Measurements from ENCODE around the gene KRTAP10-8. TPM values are rescaled to one million over a fixed set of nuclear protein-coding genes. Genes with fewer than 3 reads are reported as not detected.
"Not testable (repeated sequence)": the region's sequence is repeated elsewhere in the genome, so short reads cannot be mapped to it uniquely, and the experiment has no call there.

Gene KRTAP10-8
- total and polyA plus RNA-seq, 2 donors (not counting 1 experiment from before 2014, with no cell fraction given), result not detected

GRCh38 chr21:44589586-44590305 lies 22.1 kb upstream of the KRTAP10-8 start:
- H2AFZ ChIP-seq (ENCODE audit: low read length), result no peak overlapping the region
- peaks cover 4% of the 10 kb centered on the region for H3K27me3 ChIP-seq (ENCODE audit: control insufficient read depth, insufficient read depth, low read length)
- no peak for DNase-seq (ENCODE audit: low read depth in 2 of 2)
- H3K4me1 ChIP-seq (ENCODE audit: control insufficient read depth, extremely low read depth, insufficient read depth, low read length), result no peaks in the 10 kb centered on the region
- no peak overlapping the region for H3K4me2 ChIP-seq (ENCODE audit: extremely low read depth, insufficient read depth, low read length)
- H4K20me1 ChIP-seq (ENCODE audit: control insufficient read depth, extremely low read depth, insufficient read depth, low read length), result no peaks in the 10 kb centered on the region
- no peaks in the 10 kb centered on the region for H3K9me3 ChIP-seq (ENCODE audit: control insufficient read depth, insufficient read depth, low read depth, low read length)
- no peaks in the 10 kb centered on the region for H3K79me2 ChIP-seq (ENCODE audit: control insufficient read depth, insufficient read depth, low read length)
- H3K27ac ChIP-seq (ENCODE audit: insufficient read depth, low read length), result no peak overlapping the region
- TF ChIP-seq EZH2 (IDR thresholded peaks at IDR 0.05; ENCODE audit: low read length, missing control alignments) (no peak), CTCF (conservative IDR thresholded peaks at IDR 0.05 in 1 of 2, IDR thresholded peaks at IDR 0.05 in 1 of 2; ENCODE audit: low read depth in 1 of 2, low read length in 2 of 2) (no peak)
- H3K36me3 ChIP-seq (ENCODE audit: control insufficient read depth, insufficient read depth, low read length), result no peaks in the 10 kb centered on the region
- H3K9ac ChIP-seq (ENCODE audit: insufficient read depth, low read length), result no peak overlapping the region
- no peak overlapping the region for H3K4me3 ChIP-seq (replicated peaks in 1 of 4; ENCODE audit: control extremely low read depth in 1 of 4, insufficient read depth in 1 of 4, low read depth in 3 of 4, low read length in 4 of 4)

GRCh38 chr21:44590311-44590721 lies 21.6 kb upstream of the KRTAP10-8 start:
- no peak overlapping the region for H3K4me3 ChIP-seq (replicated peaks in 1 of 4; ENCODE audit: control extremely low read depth in 1 of 4, insufficient read depth in 1 of 4, low read depth in 3 of 4, low read length in 4 of 4)
- no peak overlapping the region for H3K4me2 ChIP-seq (ENCODE audit: extremely low read depth, insufficient read depth, low read length)
- H3K79me2 ChIP-seq (ENCODE audit: control insufficient read depth, insufficient read depth, low read length), result no peaks in the 10 kb centered on the region
- H3K27me3 ChIP-seq (ENCODE audit: control insufficient read depth, insufficient read depth, low read length), result peaks cover 4% of the 10 kb centered on the region
- no peaks in the 10 kb centered on the region for H3K9me3 ChIP-seq (ENCODE audit: control insufficient read depth, insufficient read depth, low read depth, low read length)
- TF ChIP-seq CTCF (conservative IDR thresholded peaks at IDR 0.05 in 1 of 2, IDR thresholded peaks at IDR 0.05 in 1 of 2; ENCODE audit: low read depth in 1 of 2, low read length in 2 of 2) (no peak), EZH2 (IDR thresholded peaks at IDR 0.05; ENCODE audit: low read length, missing control alignments) (no peak)
- no peak overlapping the region for H3K9ac ChIP-seq (ENCODE audit: insufficient read depth, low read length)
- H4K20me1 ChIP-seq (ENCODE audit: control insufficient read depth, extremely low read depth, insufficient read depth, low read length), result no peaks in the 10 kb centered on the region
- no peak overlapping the region for H2AFZ ChIP-seq (ENCODE audit: low read length)
- no peak overlapping the region for H3K27ac ChIP-seq (ENCODE audit: insufficient read depth, low read length)
- H3K4me1 ChIP-seq (ENCODE audit: control insufficient read depth, extremely low read depth, insufficient read depth, low read length), result no peaks in the 10 kb centered on the region
- no peaks in the 10 kb centered on the region for H3K36me3 ChIP-seq (ENCODE audit: control insufficient read depth, insufficient read depth, low read length)
- no peak for DNase-seq (ENCODE audit: low read depth in 2 of 2)

- H3K9me3 ChIP-seq (ENCODE audit: control insufficient read depth, insufficient read depth, low read depth, low read length); H3K36me3 ChIP-seq (ENCODE audit: control insufficient read depth, insufficient read depth, low read length); H4K20me1 ChIP-seq (ENCODE audit: control insufficient read depth, extremely low read depth, insufficient read depth, low read length); DNase-seq (ENCODE audit: low read depth in 2 of 2); H3K27me3 ChIP-seq (ENCODE audit: control insufficient read depth, insufficient read depth, low read length); H3K4me3 ChIP-seq (replicated peaks in 1 of 4; ENCODE audit: control extremely low read depth in 1 of 4, insufficient read depth in 1 of 4, low read depth in 3 of 4, low read length in 4 of 4); H3K4me2 ChIP-seq (ENCODE audit: extremely low read depth, insufficient read depth, low read length); H3K4me1 ChIP-seq (ENCODE audit: control insufficient read depth, extremely low read depth, insufficient read depth, low read length); H3K27ac ChIP-seq (ENCODE audit: insufficient read depth, low read length); H3K79me2 ChIP-seq (ENCODE audit: control insufficient read depth, insufficient read depth, low read length); H2AFZ ChIP-seq (ENCODE audit: low read length); H3K9ac ChIP-seq (ENCODE audit: insufficient read depth, low read length): not testable (repeated sequence)
Observed at GRCh38 chr21:44590897-44591800, 20.7 kb upstream of the KRTAP10-8 start.

GRCh38 chr21:44591801-44592130 lies 20.1 kb upstream of the KRTAP10-8 start:
- not testable (repeated sequence) for H3K4me3 ChIP-seq (replicated peaks in 1 of 4; ENCODE audit: control extremely low read depth in 1 of 4, insufficient read depth in 1 of 4, low read depth in 3 of 4, low read length in 4 of 4); H3K9ac ChIP-seq (ENCODE audit: insufficient read depth, low read length); H3K27me3 ChIP-seq (ENCODE audit: control insufficient read depth, insufficient read depth, low read length); H3K4me2 ChIP-seq (ENCODE audit: extremely low read depth, insufficient read depth, low read length); DNase-seq (ENCODE audit: low read depth in 2 of 2); H3K27ac ChIP-seq (ENCODE audit: insufficient read depth, low read length); H3K4me1 ChIP-seq (ENCODE audit: control insufficient read depth, extremely low read depth, insufficient read depth, low read length); H2AFZ ChIP-seq (ENCODE audit: low read length); H3K79me2 ChIP-seq (ENCODE audit: control insufficient read depth, insufficient read depth, low read length); H3K36me3 ChIP-seq (ENCODE audit: control insufficient read depth, insufficient read depth, low read length); H4K20me1 ChIP-seq (ENCODE audit: control insufficient read depth, extremely low read depth, insufficient read depth, low read length); H3K9me3 ChIP-seq (ENCODE audit: control insufficient read depth, insufficient read depth, low read depth, low read length)
